Measurements from ENCODE around the gene KRT20. TPM values are rescaled to one million over a fixed set of nuclear protein-coding genes. Genes with fewer than 3 reads are reported as not detected.
"Not testable (repeated sequence)": the region's sequence is repeated elsewhere in the genome, so short reads cannot be mapped to it uniquely, and the experiment has no call there.

KRT20 gene
- total RNA-seq, 5 donors from 2014 or later (not counting 1 experiment from before 2014, with no cell fraction given): 0.47 TPM; not detected in 4

- Mint-ChIP-seq H3K27me3 (peaks cover 9 to 11% of the 10 kb centered on the region in 2 donors), H3K4me1 (peaks cover 7 to 11% (median 9%) of the 10 kb centered on the region in 3 donors)
- not testable (repeated sequence) for H3K36me3 Mint-ChIP-seq; ATAC-seq (replicated peaks in 1 of 4); H3K4me1 ChIP-seq (ENCODE audit: control insufficient read depth in 1 of 2, extremely low read depth in 1 of 2, insufficient read depth in 2 of 2, low read length in 2 of 2); H3K4me3 ChIP-seq (ENCODE audit: control insufficient read depth in 1 of 2, extremely low read depth in 1 of 2, low read length in 1 of 2); DNase-seq; H3K36me3 ChIP-seq (ENCODE audit: control insufficient read depth in 2 of 2, extremely low read depth in 1 of 2, insufficient read depth in 1 of 2, low read length in 1 of 2); H3K27ac ChIP-seq (ENCODE audit: low read length); H3K4me3 Mint-ChIP-seq; H3K9me3 Mint-ChIP-seq; H3K27me3 ChIP-seq (replicated peaks in 1 of 2; ENCODE audit: control insufficient read depth in 2 of 2, extremely low read depth in 1 of 2, insufficient read depth in 2 of 2, low read length in 1 of 2); H3K27ac Mint-ChIP-seq; H3K9me3 ChIP-seq
- CTCF ChIA-PET: interaction anchor here (0.5 to 1.1 kb wide), 2 partner anchors 8 to 747 kb away, joined by 3 read pairs; no protein-coding TSS in a partner anchor
- no CpG with 5 or more reads among the region's 2 CpGs for WGBS (ENCODE audit: insufficient coverage)
- POLR2A ChIA-PET: interaction anchor here in 1 of 2 donors (0.6 kb wide), 1 partner anchor 631 kb away, joined by 7 read pairs; no protein-coding TSS in a partner anchor
Measured at GRCh38 chr17:40917116-40917515, 32.1 kb upstream of the KRT20 start.

DNA sequence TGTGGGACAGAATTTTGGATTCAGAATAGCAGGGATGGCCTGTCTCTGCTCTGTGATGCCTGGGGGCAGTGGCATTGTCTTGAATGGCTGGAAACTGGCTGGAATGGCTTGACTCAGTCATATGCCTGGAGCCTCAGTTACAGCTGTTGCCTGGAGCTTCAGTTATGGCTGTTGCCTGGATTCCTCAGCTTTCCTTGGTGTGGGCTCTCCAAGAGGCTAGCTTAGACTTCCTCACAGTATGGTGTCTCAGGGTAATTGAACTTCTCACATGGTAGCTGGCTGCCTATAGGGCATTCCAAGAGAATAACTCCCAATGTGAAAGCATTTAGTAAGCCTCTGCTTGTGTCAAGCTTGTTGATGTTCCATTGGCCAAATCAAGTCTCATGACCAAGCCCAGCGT, 31.3 kb upstream of the KRT20 start:
- POLR2A ChIA-PET: no interaction called here
- CTCF ChIA-PET: interaction anchor here in 1 of 2 donors (0.5 to 1.1 kb wide), 2 partner anchors 748 to 1108 kb away, joined by 3 to 4 read pairs; no protein-coding TSS in a partner anchor
- H3K27ac ChIP-seq (ENCODE audit: low read length): no peak overlapping the region

GRCh38 chr17:40915721-40916256, 30.7 kb upstream of the KRT20 start:
- Mint-ChIP-seq H3K36me3 (no peaks in the 10 kb centered on the region), H3K4me3 (no peak overlapping the region), H3K27ac (no peak overlapping the region), H3K4me1 (no peaks in the 10 kb centered on the region), H3K9me3 (no peaks in the 10 kb centered on the region), H3K27me3 (peaks cover 9 to 14% of the 10 kb centered on the region in 2 donors)
- ChIA-PET CTCF (interaction anchor here in 1 of 2 donors (0.5 kb wide), 1 partner anchor 1109 kb away, joined by 4 read pairs; no protein-coding TSS in a partner anchor), POLR2A (no interaction called here)
- no peak overlapping the region for H3K27ac ChIP-seq (ENCODE audit: low read length)
- no peaks in the 10 kb centered on the region for H3K4me1 ChIP-seq (ENCODE audit: control insufficient read depth in 1 of 2, extremely low read depth in 1 of 2, insufficient read depth in 2 of 2, low read length in 2 of 2)
- WGBS (ENCODE audit: insufficient coverage): 29% methylated on average over 1 of the region's 2 CpGs
- peaks cover 2 to 4% of the 10 kb centered on the region in 2 experiments for H3K27me3 ChIP-seq (replicated peaks in 1 of 2; ENCODE audit: control insufficient read depth in 2 of 2, extremely low read depth in 1 of 2, insufficient read depth in 2 of 2, low read length in 1 of 2)
- no peaks in the 10 kb centered on the region for H3K36me3 ChIP-seq (ENCODE audit: control insufficient read depth in 2 of 2, extremely low read depth in 1 of 2, insufficient read depth in 1 of 2, low read length in 1 of 2)
- no peaks in the 10 kb centered on the region for H3K9me3 ChIP-seq
- ATAC-seq (replicated peaks in 1 of 4) (no peak), DNase-seq (no peak)
- no peak overlapping the region for H3K4me3 ChIP-seq (ENCODE audit: control insufficient read depth in 1 of 2, extremely low read depth in 1 of 2, low read length in 1 of 2)

More for the DNA sequence above, 31.3 kb upstream of the KRT20 start:
- no peaks in the 10 kb centered on the region for H3K9me3 Mint-ChIP-seq
- H3K4me3 ChIP-seq (ENCODE audit: control insufficient read depth in 1 of 2, extremely low read depth in 1 of 2, low read length in 1 of 2): no peak overlapping the region
- H3K4me3 Mint-ChIP-seq: no peak overlapping the region
- DNase-seq (no peak), ATAC-seq (replicated peaks in 1 of 4) (no peak)
- no peak overlapping the region for H3K27ac Mint-ChIP-seq
- no CpG with 5 or more reads among the region's 1 CpG for WGBS (ENCODE audit: insufficient coverage)
- H3K9me3 ChIP-seq: no peaks in the 10 kb centered on the region
- H3K4me1 Mint-ChIP-seq: peaks cover 3 to 5% (median 5%) of the 10 kb centered on the region in 3 donors
- H3K36me3 Mint-ChIP-seq: no peaks in the 10 kb centered on the region
- no peaks in the 10 kb centered on the region for H3K36me3 ChIP-seq (ENCODE audit: control insufficient read depth in 2 of 2, extremely low read depth in 1 of 2, insufficient read depth in 1 of 2, low read length in 1 of 2)
- H3K27me3 Mint-ChIP-seq: peaks cover 9 to 11% of the 10 kb centered on the region in 2 donors
- H3K27me3 ChIP-seq (replicated peaks in 1 of 2; ENCODE audit: control insufficient read depth in 2 of 2, extremely low read depth in 1 of 2, insufficient read depth in 2 of 2, low read length in 1 of 2): peaks cover 2 to 4% of the 10 kb centered on the region in 2 experiments
- no peaks in the 10 kb centered on the region for H3K4me1 ChIP-seq (ENCODE audit: control insufficient read depth in 1 of 2, extremely low read depth in 1 of 2, insufficient read depth in 2 of 2, low read length in 2 of 2)

DNA sequence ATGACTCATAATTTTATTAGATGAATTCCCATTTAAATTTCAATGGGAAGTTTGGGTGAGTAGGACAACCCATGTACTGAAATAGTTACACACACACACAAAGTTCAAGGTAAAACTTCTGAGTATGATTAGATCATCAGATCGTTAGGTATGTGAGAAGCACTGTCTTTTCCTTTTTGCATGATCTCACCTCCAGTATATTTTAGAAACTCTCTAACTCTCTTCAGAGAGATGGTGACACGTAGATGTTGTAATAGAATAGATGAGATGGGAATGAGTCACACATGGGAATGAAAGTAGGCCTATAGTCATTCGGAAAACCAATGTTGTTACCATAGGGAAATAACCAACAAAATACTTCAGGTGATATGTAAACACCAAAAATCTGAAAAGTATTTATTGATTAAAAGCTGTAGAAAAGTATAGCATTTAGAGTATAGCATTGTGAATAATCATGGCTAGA, 30.2 kb upstream of the KRT20 start:
- POLR2A ChIA-PET: interaction anchor here in 1 of 2 donors (0.6 kb wide), 1 partner anchor 778 kb away, joined by 7 read pairs; no protein-coding TSS in a partner anchor
- no CpG with 5 or more reads among the region's 3 CpGs for WGBS (ENCODE audit: insufficient coverage)
- Histone ChIP-seq H3K36me3 (ENCODE audit: control insufficient read depth in 2 of 2, extremely low read depth in 1 of 2, insufficient read depth in 1 of 2, low read length in 1 of 2) (no peaks in the 10 kb centered on the region), H3K4me3 (ENCODE audit: control insufficient read depth in 1 of 2, extremely low read depth in 1 of 2, low read length in 1 of 2) (no peak overlapping the region), H3K4me1 (ENCODE audit: control insufficient read depth in 1 of 2, extremely low read depth in 1 of 2, insufficient read depth in 2 of 2, low read length in 2 of 2) (no peaks in the 10 kb centered on the region), H3K9me3 (no peaks in the 10 kb centered on the region), H3K27me3 (replicated peaks in 1 of 2; ENCODE audit: control insufficient read depth in 2 of 2, extremely low read depth in 1 of 2, insufficient read depth in 2 of 2, low read length in 1 of 2) (peaks cover 2 to 4% of the 10 kb centered on the region in 2 experiments), H3K27ac (ENCODE audit: low read length) (no peak overlapping the region)
- Mint-ChIP-seq H3K9me3 (no peaks in the 10 kb centered on the region), H3K4me3 (no peak overlapping the region), H3K4me1 (no peaks in the 10 kb centered on the region), H3K27ac (no peak overlapping the region), H3K27me3 (peaks cover 9 to 18% of the 10 kb centered on the region in 2 donors), H3K36me3 (no peaks in the 10 kb centered on the region)
- DNase-seq: no peak
- ATAC-seq (replicated peaks in 1 of 4): no peak
- CTCF ChIA-PET: no interaction called here

- no peak overlapping the region for H3K4me3 Mint-ChIP-seq
- Histone ChIP-seq H3K9me3 (no peaks in the 10 kb centered on the region), H3K27me3 (replicated peaks in 1 of 2; ENCODE audit: control insufficient read depth in 2 of 2, extremely low read depth in 1 of 2, insufficient read depth in 2 of 2, low read length in 1 of 2) (peaks cover under 1 to 5% of the 10 kb centered on the region in 2 experiments), H3K4me1 (ENCODE audit: control insufficient read depth in 1 of 2, extremely low read depth in 1 of 2, insufficient read depth in 2 of 2, low read length in 2 of 2) (no peaks in the 10 kb centered on the region), H3K27ac (ENCODE audit: low read length) (no peak overlapping the region), H3K4me3 (ENCODE audit: control insufficient read depth in 1 of 2, extremely low read depth in 1 of 2, low read length in 1 of 2) (no peak overlapping the region), H3K36me3 (ENCODE audit: control insufficient read depth in 2 of 2, extremely low read depth in 1 of 2, insufficient read depth in 1 of 2, low read length in 1 of 2) (no peaks in the 10 kb centered on the region)
- CTCF ChIA-PET: interaction anchor here in 1 of 2 donors (0.5 kb wide), 1 partner anchor 296 kb away, joined by 3 read pairs; no protein-coding TSS in a partner anchor
- no peak for DNase-seq
- no peaks in the 10 kb centered on the region for H3K4me1 Mint-ChIP-seq
- peaks cover 7 to 16% of the 10 kb centered on the region in 2 donors for H3K27me3 Mint-ChIP-seq
- H3K9me3 Mint-ChIP-seq: no peaks in the 10 kb centered on the region
- no peak for ATAC-seq (replicated peaks in 1 of 4)
- 57% methylated on average over 1 of the region's 3 CpGs for WGBS (ENCODE audit: insufficient coverage)
- no peaks in the 10 kb centered on the region for H3K36me3 Mint-ChIP-seq
- no peak overlapping the region for H3K27ac Mint-ChIP-seq
- POLR2A ChIA-PET: no interaction called here
Measured at GRCh38 chr17:40914075-40914855, 29.2 kb upstream of the KRT20 start.

GRCh38 chr17:40912486-40913210, 27.6 kb upstream of the KRT20 start:
- no peaks in the 10 kb centered on the region for H3K9me3 ChIP-seq
- DNase-seq (no peak), ATAC-seq (replicated peaks in 1 of 4) (no peak)
- ChIA-PET POLR2A (no interaction called here), CTCF (interaction anchor here (0.5 to 0.6 kb wide), 2 partner anchors 732 to 759 kb away, joined by 3 to 5 read pairs; no protein-coding TSS in a partner anchor)
- Mint-ChIP-seq H3K9me3 (no peaks in the 10 kb centered on the region), H3K4me3 (no peak overlapping the region), H3K27me3 (peaks cover 19 to 23% of the 10 kb centered on the region in 2 donors), H3K36me3 (no peaks in the 10 kb centered on the region), H3K4me1 (no peaks in the 10 kb centered on the region), H3K27ac (no peak overlapping the region)
- no peaks in the 10 kb centered on the region for H3K36me3 ChIP-seq (ENCODE audit: control insufficient read depth in 2 of 2, extremely low read depth in 1 of 2, insufficient read depth in 1 of 2, low read length in 1 of 2)
- WGBS (ENCODE audit: insufficient coverage): 90% methylated on average over 5 of the region's 13 CpGs
- H3K4me1 ChIP-seq (ENCODE audit: control insufficient read depth in 1 of 2, extremely low read depth in 1 of 2, insufficient read depth in 2 of 2, low read length in 2 of 2): no peaks in the 10 kb centered on the region
- peaks cover 0 to 4% of the 10 kb centered on the region in 2 experiments for H3K27me3 ChIP-seq (replicated peaks in 1 of 2; ENCODE audit: control insufficient read depth in 2 of 2, extremely low read depth in 1 of 2, insufficient read depth in 2 of 2, low read length in 1 of 2)
- no peak overlapping the region for H3K27ac ChIP-seq (ENCODE audit: low read length)
- no peak overlapping the region for H3K4me3 ChIP-seq (ENCODE audit: control insufficient read depth in 1 of 2, extremely low read depth in 1 of 2, low read length in 1 of 2)
